Measurements from ENCODE around the gene PICALM. TPM values are rescaled to one million over a fixed set of nuclear protein-coding genes. Genes with fewer than 3 reads are reported as not detected.

The PICALM gene
- total and polyA plus RNA-seq, 8 donors, result 35.1 to 687 (median 150) TPM

DNA sequence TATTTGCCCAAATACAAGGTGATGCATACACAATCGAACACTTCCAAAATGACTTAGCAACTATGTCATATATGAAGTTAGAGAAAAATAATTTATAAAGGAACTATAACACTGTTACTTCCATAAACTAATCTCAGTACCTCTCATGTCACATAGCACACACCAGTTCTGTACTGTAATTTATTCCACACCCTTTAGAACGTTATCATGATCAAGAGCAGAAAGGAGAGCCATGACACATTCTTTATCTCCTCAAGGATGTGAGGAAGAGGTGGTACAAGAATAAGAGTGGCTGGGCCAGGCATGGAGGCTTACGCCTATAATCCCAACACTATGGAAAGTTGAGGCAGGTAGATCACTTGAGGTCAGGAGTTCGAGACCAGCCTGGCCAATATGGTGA, 31.1 kb downstream of the PICALM start:
- Histone ChIP-seq H3K4me1 (peaks cover 18 to 88% (median 53%) of the 10 kb centered on the region in 4 donors), H3K27ac (no peak overlapping the region), H3K4me3 (no peak overlapping the region), H3K36me3 (peaks cover 0 to 7% (median 0%) of the 10 kb centered on the region in 4 donors), H3K9me3 (no peaks in the 10 kb centered on the region), H3K27me3 (no peaks in the 10 kb centered on the region)
- 87 to 91% (median 89%) methylated on average over 4 of the region's 4 CpGs for WGBS, 5 donors
- intact Hi-C loops (cut with DNase I; ENCODE audit: low total_unique reads), result loop anchor here (10.0 kb wide), 1 partner anchor 157 kb away; no protein-coding TSS in a partner anchor
- DNase-seq, result no peak
- TF ChIP-seq EP300 (IDR thresholded peaks at IDR 0.05) (no peak), POLR2AphosphoS5 (IDR thresholded peaks at IDR 0.05) (no peak), POLR2A (IDR thresholded peaks at IDR 0.05) (no peak)
- TF ChIP-seq, protein P1, sequence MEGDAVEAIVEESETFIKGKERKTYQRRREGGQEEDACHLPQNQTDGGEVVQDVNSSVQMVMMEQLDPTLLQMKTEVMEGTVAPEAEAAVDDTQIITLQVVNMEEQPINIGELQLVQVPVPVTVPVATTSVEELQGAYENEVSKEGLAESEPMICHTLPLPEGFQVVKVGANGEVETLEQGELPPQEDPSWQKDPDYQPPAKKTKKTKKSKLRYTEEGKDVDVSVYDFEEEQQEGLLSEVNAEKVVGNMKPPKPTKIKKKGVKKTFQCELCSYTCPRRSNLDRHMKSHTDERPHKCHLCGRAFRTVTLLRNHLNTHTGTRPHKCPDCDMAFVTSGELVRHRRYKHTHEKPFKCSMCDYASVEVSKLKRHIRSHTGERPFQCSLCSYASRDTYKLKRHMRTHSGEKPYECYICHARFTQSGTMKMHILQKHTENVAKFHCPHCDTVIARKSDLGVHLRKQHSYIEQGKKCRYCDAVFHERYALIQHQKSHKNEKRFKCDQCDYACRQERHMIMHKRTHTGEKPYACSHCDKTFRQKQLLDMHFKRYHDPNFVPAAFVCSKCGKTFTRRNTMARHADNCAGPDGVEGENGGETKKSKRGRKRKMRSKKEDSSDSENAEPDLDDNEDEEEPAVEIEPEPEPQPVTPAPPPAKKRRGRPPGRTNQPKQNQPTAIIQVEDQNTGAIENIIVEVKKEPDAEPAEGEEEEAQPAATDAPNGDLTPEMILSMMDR (IDR thresholded peaks at IDR 0.05), result no peak

DNA sequence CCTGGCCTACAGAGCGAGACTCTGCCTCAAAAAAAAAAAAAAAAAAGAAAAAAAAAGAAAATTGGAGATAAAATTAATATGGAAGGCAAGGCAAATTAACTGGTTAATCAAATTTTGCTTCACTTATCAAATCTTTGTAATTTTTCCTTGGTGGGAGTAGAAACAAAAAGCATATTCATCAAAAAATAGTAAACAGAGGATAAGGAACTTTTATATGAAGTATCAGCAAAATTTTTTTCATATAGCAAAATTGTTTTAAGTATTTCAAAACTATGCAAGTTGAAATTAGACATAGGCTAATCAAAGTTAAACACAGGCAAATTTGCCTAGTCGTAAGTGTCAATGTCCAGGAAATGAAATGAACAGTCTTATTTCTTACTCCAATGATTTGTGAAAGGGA, 33.0 kb downstream of the PICALM start:
- Histone ChIP-seq H3K4me1 (peaks cover 16 to 85% (median 52%) of the 10 kb centered on the region in 4 donors), H3K27me3 (no peaks in the 10 kb centered on the region), H3K4me3 (no peak overlapping the region), H3K9me3 (no peaks in the 10 kb centered on the region), H3K36me3 (peaks cover 0 to 8% (median 3%) of the 10 kb centered on the region in 4 donors), H3K27ac (no peak overlapping the region)
- intact Hi-C loops (cut with DNase I; ENCODE audit: low total_unique reads), result loop anchor here (10.0 kb wide), 1 partner anchor 159 kb away; no protein-coding TSS in a partner anchor
- DNase-seq, result no peak
- WGBS, 5 donors, result 76 to 90% (median 84%) methylated on average over 2 of the region's 2 CpGs
- no peak for TF ChIP-seq EP300 (IDR thresholded peaks at IDR 0.05)

DNA sequence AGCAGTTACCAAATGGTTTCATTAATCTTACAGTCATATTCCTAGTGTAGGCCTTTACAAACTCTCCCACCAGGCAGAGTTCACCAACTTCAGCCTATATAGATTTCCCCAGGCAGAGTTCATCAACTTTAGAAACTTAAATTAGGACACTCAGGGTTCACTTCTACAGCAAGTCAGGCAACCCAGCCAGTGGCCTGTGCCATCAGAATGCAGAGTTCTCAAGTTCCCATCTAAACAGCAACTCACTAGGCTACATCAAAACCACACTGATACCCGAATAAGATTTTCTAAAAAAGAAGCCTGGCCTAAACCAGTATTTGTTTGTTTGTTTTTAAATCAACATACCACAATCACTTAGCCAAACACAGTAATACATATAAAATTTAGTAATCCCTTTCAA, 33.7 kb downstream of the PICALM start:
- H3K27ac ChIP-seq, result no peak overlapping the region
- H3K4me3 ChIP-seq, result no peak overlapping the region
- H3K9me3 ChIP-seq, result no peaks in the 10 kb centered on the region
- intact Hi-C loops (cut with DNase I; ENCODE audit: low total_unique reads), result loop anchor here (10.0 kb wide), 1 partner anchor 160 kb away; no protein-coding TSS in a partner anchor
- H3K36me3 ChIP-seq, result peaks cover 0 to 16% (median 11%) of the 10 kb centered on the region in 4 donors
- H3K4me1 ChIP-seq, result peaks cover 16 to 82% (median 48%) of the 10 kb centered on the region in 4 donors
- 39 to 59% (median 47%) methylated on average over 1 of the region's 1 CpG for WGBS, 5 donors
- TF ChIP-seq POLR2A (IDR thresholded peaks at IDR 0.05) (no peak), EP300 (IDR thresholded peaks at IDR 0.05) (no peak), POLR2AphosphoS5 (IDR thresholded peaks at IDR 0.05) (no peak)
- TF ChIP-seq, protein P1 (IDR thresholded peaks at IDR 0.05), result no peak
- H3K27me3 ChIP-seq, result no peaks in the 10 kb centered on the region
- DNase-seq, result no peak

DNA sequence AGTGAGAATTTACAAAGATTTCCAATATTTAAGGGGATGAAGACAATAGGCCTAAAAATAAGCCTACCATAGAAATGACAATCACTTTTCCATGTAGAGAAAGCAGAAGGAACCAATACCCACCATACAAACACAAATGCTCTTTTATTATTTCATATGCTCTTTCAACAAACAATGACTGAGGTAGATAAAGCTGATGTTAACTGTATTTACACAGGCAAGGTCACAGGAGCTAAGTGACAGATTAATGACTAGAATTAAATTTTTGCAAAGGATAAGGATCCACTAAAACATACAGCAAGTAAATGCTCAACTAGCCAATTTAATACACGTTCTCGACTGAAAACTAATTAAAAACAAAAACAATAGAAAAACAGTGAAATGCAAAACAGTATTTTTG, 34.2 kb downstream of the PICALM start:
- no peak for DNase-seq
- 25 to 58% (median 54%) methylated on average over 2 of the region's 2 CpGs for WGBS, 5 donors
- H3K27me3 ChIP-seq, result no peaks in the 10 kb centered on the region
- H3K27ac ChIP-seq, result no peak overlapping the region
- H3K4me3 ChIP-seq, result no peak overlapping the region
- H3K4me1 ChIP-seq, result peaks cover 16 to 82% (median 47%) of the 10 kb centered on the region in 4 donors
- intact Hi-C loops (cut with DNase I; ENCODE audit: low total_unique reads), result loop anchor here (10.0 kb wide), 1 partner anchor 160 kb away; no protein-coding TSS in a partner anchor
- H3K9me3 ChIP-seq, result no peaks in the 10 kb centered on the region
- peaks cover 0 to 20% (median 12%) of the 10 kb centered on the region in 4 donors for H3K36me3 ChIP-seq
- TF ChIP-seq, protein P1 (IDR thresholded peaks at IDR 0.05), result no peak
- TF ChIP-seq EP300 (IDR thresholded peaks at IDR 0.05), result no peak
- no peak for TF ChIP-seq POLR2A (IDR thresholded peaks at IDR 0.05)
- TF ChIP-seq POLR2AphosphoS5 (IDR thresholded peaks at IDR 0.05), result no peak

DNA sequence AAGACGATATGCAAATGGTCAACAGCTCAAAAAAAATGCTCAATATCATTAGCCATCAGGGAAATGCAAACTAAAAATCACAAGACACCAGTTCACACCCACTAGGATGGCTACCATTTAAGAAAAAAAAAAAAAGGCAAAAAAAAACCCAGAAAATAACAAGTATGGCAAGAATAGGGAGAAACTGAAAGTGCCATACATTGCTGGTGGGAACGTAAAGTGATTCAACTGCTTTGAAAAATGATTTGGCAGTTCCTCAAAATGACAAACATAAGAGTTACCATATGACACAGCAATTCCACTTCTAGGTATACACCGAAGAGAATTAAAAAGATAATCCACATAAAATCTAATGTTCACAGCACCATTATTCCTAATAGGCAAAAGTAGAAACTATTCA, 47.5 kb downstream of the PICALM start:
- H3K9me3 ChIP-seq, result no peaks in the 10 kb centered on the region
- H3K27me3 ChIP-seq, result no peaks in the 10 kb centered on the region
- H3K4me3 ChIP-seq, result no peak overlapping the region
- DNase-seq, result no peak
- H3K27ac ChIP-seq, result no peak overlapping the region
- TF ChIP-seq POLR2A (IDR thresholded peaks at IDR 0.05) (no peak), POLR2AphosphoS5 (IDR thresholded peaks at IDR 0.05) (no peak), EP300 (IDR thresholded peaks at IDR 0.05) (no peak)
- TF ChIP-seq, protein P1 (IDR thresholded peaks at IDR 0.05), result no peak
- peaks cover 0 to 6% (median 1%) of the 10 kb centered on the region in 4 donors for H3K4me1 ChIP-seq
- H3K36me3 ChIP-seq, result peaks cover 17 to 90% (median 76%) of the 10 kb centered on the region in 4 donors
- 81 to 86% (median 82%) methylated on average over 3 of the region's 3 CpGs for WGBS, 5 donors
- intact Hi-C loops (cut with DNase I; ENCODE audit: low total_unique reads), result no loop called here
